ENCODE measurements around the gene CREM. TPM values are rescaled to one million over a fixed set of nuclear protein-coding genes. Genes with fewer than 3 reads are reported as not detected.

Gene CREM
- 29.5 TPM for total RNA-seq

GRCh38 chr10:35126530-35127288, at the start of gene CREM:
CREM (plus strand) TSS chr10:35126846; CDS start chr10:35137836, 10,990 bp downstream.

GRCh38 chr10:35090162-35090954, 36.3 kb upstream of the CREM start, which contains the start of gene CUL2:
CUL2 (minus strand) TSS chr10:35090341; CDS start chr10:35071317, 19,024 bp downstream.

Small RNAs within 50 kb of the gene (small RNA-seq; reads per million reads assigned to genes)
- gene MIR3611: not detected
- 0.10 reads per million for gene RNU6-1167P
- gene RNU6-794P: not detected
- gene RNU7-77P: not detected

Other genes with a start within 250 kb of the CREM start
- 46.1 TPM for gene CUL2, start 36.5 kb upstream of the CREM start, total RNA-seq
- 52.6 TPM for gene CCNY, start 209.7 kb downstream of the CREM start, total RNA-seq

Data from diencephalon (tissue), 1 donor.